IMR-90 (cell line): Measurements from ENCODE around the gene SLC25A28. TPM values are rescaled to one million over a fixed set of nuclear protein-coding genes. Genes with fewer than 3 reads are reported as not detected.

ENCODE experiments used
- ATAC-seq: fragments of 200-7000 bp; cut with Tn5 transposase; 2 replicates; pipeline ENCODE4 v1.9.1; 2020; ENCODE audit warnings: low read depth, mild to moderate bottlenecking, moderate library complexity
- BruUV-seq: library from RNA; stranded (reverse); fragments of 400-500 nt; replicated peaks from 2 replicates; lab custom pipeline; 2021; lab: Mats Ljungman, UMichigan
- CTCF ChIA-PET: fragments of 300-600 bp; formaldehyde crosslinking; extraction: SDS; loops from one replicate; lab custom pipeline; 2021; ENCODE audit warnings: antibody characterized with exemption; lab: Yijun Ruan, JAX
- POLR2A ChIA-PET: fragments of 300-600 bp; sonication (Branson Sonifier 250); formaldehyde crosslinking; loops from one replicate; lab custom pipeline; 2022; ENCODE audit warnings: antibody characterized with exemption; ENCODE audit not compliant: unreplicated experiment; lab: Charles Lee
- DNase-seq: peaks from one replicate; pipeline ENCODE4 v3.0.0; 2013
- H2AFZ ChIP-seq: replicated peaks from 2 replicates; pipeline ENCODE3; 2013; ENCODE audit warnings: low read length, mild to moderate bottlenecking; ENCODE audit not compliant: poor library complexity
- H2AK5ac ChIP-seq: 2 replicates; pipeline ENCODE4 v1.6.1; 2013; ENCODE audit warnings: low read depth, low read length, inconsistent platforms
- H2AK9ac ChIP-seq: replicated peaks from 2 replicates; pipeline ENCODE3; 2013; ENCODE audit warnings: mild to moderate bottlenecking, low read depth, low read length, moderate library complexity; ENCODE audit not compliant: poor library complexity
- H2BK120ac ChIP-seq: 2 replicates; pipeline ENCODE4 v1.6.1; 2013; ENCODE audit warnings: low read depth, low read length, inconsistent platforms
- H2BK15ac ChIP-seq: 3 replicates; pipeline ENCODE4 v1.6.1; 2013; ENCODE audit warnings: low read depth, low read length, inconsistent platforms
- H2BK20ac ChIP-seq: 2 replicates; pipeline ENCODE4 v1.6.1; 2013; ENCODE audit warnings: low read depth, mild to moderate bottlenecking, inconsistent platforms, low read length, moderate library complexity
- H2BK5ac ChIP-seq: 2 replicates; pipeline ENCODE4 v1.6.1; 2013; ENCODE audit warnings: mild to moderate bottlenecking, low read depth, low read length, inconsistent platforms; ENCODE audit not compliant: poor library complexity, severe bottlenecking
- H3K14ac ChIP-seq: replicated peaks from 2 replicates; pipeline ENCODE4 v1.6.1; 2013; ENCODE audit warnings: low read depth, low read length, inconsistent platforms
- H3K18ac ChIP-seq: 2 replicates; pipeline ENCODE4 v1.6.1; 2013; ENCODE audit warnings: low read depth, low read length, control low read depth
- H3K23ac ChIP-seq: 2 replicates; pipeline ENCODE4 v1.6.1; 2013; ENCODE audit warnings: low read depth, low read length, inconsistent platforms
- H3K27ac ChIP-seq: 2 replicates; pipeline ENCODE4 v1.5.1; 2013; ENCODE audit warnings: mild to moderate bottlenecking, control low read depth, low read length; ENCODE audit not compliant: insufficient read depth
- H3K27me3 ChIP-seq: 2 replicates; pipeline ENCODE4 v1.6.1; 2013; ENCODE audit warnings: low read length; ENCODE audit not compliant: control insufficient read depth, insufficient read depth
- H3K36me3 ChIP-seq: 2 replicates; pipeline ENCODE4 v1.6.1; 2013; ENCODE audit warnings: low read length, mixed read lengths; ENCODE audit not compliant: control insufficient read depth, insufficient read depth
- H3K4ac ChIP-seq: 2 replicates; pipeline ENCODE4 v1.6.1; 2013; ENCODE audit warnings: low read depth, low read length, inconsistent platforms
- H3K4me1 ChIP-seq: 2 replicates; pipeline ENCODE4 v1.6.1; 2013; ENCODE audit warnings: low read length, mixed read lengths; ENCODE audit not compliant: control insufficient read depth, insufficient read depth
- H3K4me2 ChIP-seq: 2 replicates; pipeline ENCODE4 v1.6.1; 2013; ENCODE audit warnings: low read depth, mild to moderate bottlenecking, control low read depth, low read length, moderate library complexity
- H3K4me3 ChIP-seq: 2 replicates; pipeline ENCODE4 v1.5.1; 2013; ENCODE audit warnings: low read depth, mild to moderate bottlenecking, control low read depth, low read length, moderate library complexity; ENCODE audit not compliant: insufficient read depth
- H3K56ac ChIP-seq: 2 replicates; pipeline ENCODE4 v1.6.1; 2013; ENCODE audit warnings: low read length, inconsistent platforms; ENCODE audit not compliant: insufficient read depth; ENCODE audit errors: extremely low read depth
- H3K79me1 ChIP-seq, 2 experiments: 2 replicates each; pipeline ENCODE4 v1.6.1; 2013; ENCODE audit warnings: low read length in 2 of 2, inconsistent platforms in 1 of 2, low read depth in 1 of 2
- H3K9ac ChIP-seq: 2 replicates; pipeline ENCODE4 v1.6.1; 2013; ENCODE audit warnings: low read depth, low read length, control low read depth
- H3K9me1 ChIP-seq: 2 replicates; pipeline ENCODE4 v1.6.1; 2013; ENCODE audit warnings: low read length, inconsistent platforms; ENCODE audit not compliant: insufficient read depth
- H3K9me3 ChIP-seq: 2 replicates; pipeline ENCODE4 v1.6.1; 2013; ENCODE audit warnings: low read length; ENCODE audit not compliant: control insufficient read depth, insufficient read depth
- H4K20me1 ChIP-seq: 2 replicates; pipeline ENCODE4 v1.6.1; 2013; ENCODE audit warnings: low read length, inconsistent platforms; ENCODE audit not compliant: insufficient read depth
- H4K5ac ChIP-seq: 2 replicates; pipeline ENCODE4 v1.6.1; 2013; ENCODE audit warnings: mild to moderate bottlenecking, low read depth, low read length, control low read depth
- H4K8ac ChIP-seq, 2 experiments: 2 replicates each; pipeline ENCODE4 v1.6.1; 2013; ENCODE audit warnings: low read depth in 2 of 2, low read length in 2 of 2, control low read depth in 1 of 2, inconsistent platforms in 1 of 2
- H4K91ac ChIP-seq: 2 replicates; pipeline ENCODE4 v1.6.1; 2013; ENCODE audit warnings: low read depth, low read length, inconsistent platforms; ENCODE audit not compliant: insufficient read depth
- CEBPB ChIP-seq: IDR thresholded peaks from 2 replicates; pipeline ENCODE4 v1.6.1; 2012; ENCODE audit warnings: low read depth, low read length, improper control_type of control experiment
- CHD1 ChIP-seq: IDR thresholded peaks from 2 replicates; pipeline ENCODE4 v1.6.1; 2012; ENCODE audit warnings: low read depth, low read length, improper control_type of control experiment
- ELK1 ChIP-seq: fragments of 150-350 bp; IDR thresholded peaks from 2 replicates; pipeline ENCODE4 v1.6.1; 2016; ENCODE audit warnings: low read depth, mild to moderate bottlenecking, low read length, moderate library complexity, borderline replicate concordance
- MXI1 ChIP-seq: IDR thresholded peaks from 2 replicates; pipeline ENCODE4 v1.6.1; 2012; ENCODE audit warnings: low read depth, mild to moderate bottlenecking, low read length, moderate library complexity, borderline replicate concordance
- NFE2L2 ChIP-seq: fragments of 150-350 bp; IDR thresholded peaks from 2 replicates; pipeline ENCODE4 v1.6.1; 2016; ENCODE audit warnings: low read depth, mild to moderate bottlenecking, low read length
- POLR2A ChIP-seq: IDR thresholded peaks from 2 replicates; pipeline ENCODE4 v1.6.1; 2012; ENCODE audit warnings: mild to moderate bottlenecking, low read depth, low read length
- RCOR1 ChIP-seq: IDR thresholded peaks from 2 replicates; pipeline ENCODE4 v1.6.1; 2012; ENCODE audit warnings: mild to moderate bottlenecking, low read length, improper control_type of control experiment; ENCODE audit not compliant: insufficient replicate concordance
- WGBS, 2 experiments: methylation state at CpG; one replicate each; pipeline versions ENCODE4 v1.1.5 to v1.1.7; 2013; ENCODE audit warnings: missing lambda C conversion rate in 2 of 2; ENCODE audit not compliant: insufficient read length in 1 of 2; ENCODE audit errors: extremely low coverage in 2 of 2; 5-methylcytosine and 5-hydroxymethylcytosine counted together
- dilution Hi-C: fragments of 300-500 bp; cut with HindIII; formaldehyde crosslinking; loops from one replicate; pipeline ENCODE4 v1.14.3; 2018; ENCODE audit warnings: low sequenced_read_pairs; ENCODE audit not compliant: unreplicated experiment
- in situ Hi-C: fragments of 300-500 bp; cut with MboI; formaldehyde crosslinking; loops from 3 replicates; pipeline ENCODE4 v1.14.3; 2019; ENCODE audit warnings: low sequenced_read_pairs, inconsistent platforms, mixed read lengths
- intact Hi-C: fragments of 100-400 bp; cut with micrococcal nuclease; formaldehyde crosslinking; loops from 2 replicates; pipeline ENCODE4 v1.10.0; 2022
- polyA plus RNA-seq, 3 experiments: library from polyadenylated mRNA; depleted of rRNA; stranded (reverse); fragments of >200 nt; gene quantifications; 2 replicates each; pipeline ENCODE4 v1.2.3, GENCODE V29; 2012; ENCODE audit warnings: low replicate concordance in 1 of 3
- total RNA-seq: library from RNA; depleted of rRNA; stranded (reverse); fragments of >200 nt; gene quantifications from 2 replicates; pipeline ENCODE4 v1.2.3, GENCODE V29; 2012

Gene SLC25A28
- total and polyA plus RNA-seq, 2 of the 4 experiments (the other 2 are of a cell fraction) = 13.1 to 29.8 TPM

GRCh38 chr10:99593312-99593711 is 26.9 kb downstream of the SLC25A28 start:
- Histone ChIP-seq H3K27ac (no peak overlapping the region), H2AK9ac (no peak overlapping the region), H3K9ac (no peak overlapping the region), H4K91ac (no peak overlapping the region), H2BK15ac (no peak overlapping the region), H3K79me1 (no peaks in the 10 kb centered on the region), H3K14ac (no peak overlapping the region), H3K4ac (no peak overlapping the region), H3K27me3 (peaks cover 23% of the 10 kb centered on the region), H2AK5ac (no peak overlapping the region), H2BK5ac (no peak overlapping the region), H3K4me1 (no peaks in the 10 kb centered on the region), H2BK120ac (no peak overlapping the region), H3K56ac (no peak overlapping the region), H4K20me1 (no peaks in the 10 kb centered on the region), H3K4me3 (no peak overlapping the region), H3K23ac (no peak overlapping the region), H4K5ac (no peak overlapping the region), H3K9me1 (no peaks in the 10 kb centered on the region), H3K9me3 (no peaks in the 10 kb centered on the region), H2AFZ (no peak overlapping the region), H3K4me2 (no peak overlapping the region), H2BK20ac (no peak overlapping the region), H3K36me3 (no peaks in the 10 kb centered on the region), H3K18ac (no peak overlapping the region), H4K8ac (no peak overlapping the region)
- DNase-seq (no peak), ATAC-seq (no peak)
- TF ChIP-seq ELK1 = no peak
- TF ChIP-seq MXI1 = no peak
- no peak for TF ChIP-seq RCOR1
- no peak for TF ChIP-seq CEBPB
- TF ChIP-seq CHD1 = no peak
- no peak for TF ChIP-seq POLR2A
- no peak for TF ChIP-seq NFE2L2
- intact Hi-C loops = no loop called here
- CTCF ChIA-PET = no interaction called here
- no TSS peak for BruUV-seq
- WGBS, 2 experiments = 100% methylated on average over 1 of the region's 5 CpGs; no CpG with 5 or more reads in 1 of the 2 experiments
- in situ Hi-C loops = no loop called here
- dilution Hi-C loops = no loop called here
- POLR2A ChIA-PET = no interaction called here
